Measurements from ENCODE around the gene GPC6. TPM values are rescaled to one million over a fixed set of nuclear protein-coding genes. Genes with fewer than 3 reads are reported as not detected.
A peak's percentile ranks its signal among the peaks of the same experiment; 100 is the strongest.

GPC6 gene
- total and polyA plus RNA-seq, 2 experiments from 2014 or later, result 14.4 to 43.3 TPM

DNA sequence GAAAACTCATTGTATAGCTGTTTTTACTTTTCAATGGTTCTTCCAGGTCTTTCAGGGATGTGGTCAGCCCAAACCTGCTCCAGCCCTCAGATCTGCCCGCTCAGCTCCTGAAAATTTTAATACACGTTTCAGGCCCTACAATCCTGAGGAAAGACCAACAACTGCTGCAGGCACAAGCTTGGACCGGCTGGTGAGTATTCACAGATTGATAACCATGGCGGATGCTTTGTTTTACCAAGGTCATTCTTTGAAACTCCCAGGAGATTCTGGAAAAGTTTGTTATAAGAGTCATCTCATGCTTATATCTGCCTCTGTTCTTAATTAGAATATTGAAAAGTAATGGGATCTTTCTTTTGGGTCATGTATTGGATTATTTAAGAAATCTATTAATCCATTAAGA lies 1079.3 kb downstream of the GPC6 start:
- H3K27ac ChIP-seq, result no peak overlapping the region
- no peak overlapping the region for H3K4me3 ChIP-seq
- no peaks in the 10 kb centered on the region for H3K9me3 ChIP-seq (ENCODE audit: low read depth)
- H3K27me3 ChIP-seq, result no peaks in the 10 kb centered on the region
- no peak for DNase-seq (ENCODE audit: low read depth in 1 of 2, low spot score in 1 of 2)
- H3K4me1 ChIP-seq (ENCODE audit: low read depth), result peaks cover 12% of the 10 kb centered on the region
- TF ChIP-seq, protein P1, sequence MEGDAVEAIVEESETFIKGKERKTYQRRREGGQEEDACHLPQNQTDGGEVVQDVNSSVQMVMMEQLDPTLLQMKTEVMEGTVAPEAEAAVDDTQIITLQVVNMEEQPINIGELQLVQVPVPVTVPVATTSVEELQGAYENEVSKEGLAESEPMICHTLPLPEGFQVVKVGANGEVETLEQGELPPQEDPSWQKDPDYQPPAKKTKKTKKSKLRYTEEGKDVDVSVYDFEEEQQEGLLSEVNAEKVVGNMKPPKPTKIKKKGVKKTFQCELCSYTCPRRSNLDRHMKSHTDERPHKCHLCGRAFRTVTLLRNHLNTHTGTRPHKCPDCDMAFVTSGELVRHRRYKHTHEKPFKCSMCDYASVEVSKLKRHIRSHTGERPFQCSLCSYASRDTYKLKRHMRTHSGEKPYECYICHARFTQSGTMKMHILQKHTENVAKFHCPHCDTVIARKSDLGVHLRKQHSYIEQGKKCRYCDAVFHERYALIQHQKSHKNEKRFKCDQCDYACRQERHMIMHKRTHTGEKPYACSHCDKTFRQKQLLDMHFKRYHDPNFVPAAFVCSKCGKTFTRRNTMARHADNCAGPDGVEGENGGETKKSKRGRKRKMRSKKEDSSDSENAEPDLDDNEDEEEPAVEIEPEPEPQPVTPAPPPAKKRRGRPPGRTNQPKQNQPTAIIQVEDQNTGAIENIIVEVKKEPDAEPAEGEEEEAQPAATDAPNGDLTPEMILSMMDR (IDR thresholded peaks at IDR 0.05; ENCODE audit: low read depth, low read length), result no peak
- no peaks in the 10 kb centered on the region for H3K36me3 ChIP-seq

DNA sequence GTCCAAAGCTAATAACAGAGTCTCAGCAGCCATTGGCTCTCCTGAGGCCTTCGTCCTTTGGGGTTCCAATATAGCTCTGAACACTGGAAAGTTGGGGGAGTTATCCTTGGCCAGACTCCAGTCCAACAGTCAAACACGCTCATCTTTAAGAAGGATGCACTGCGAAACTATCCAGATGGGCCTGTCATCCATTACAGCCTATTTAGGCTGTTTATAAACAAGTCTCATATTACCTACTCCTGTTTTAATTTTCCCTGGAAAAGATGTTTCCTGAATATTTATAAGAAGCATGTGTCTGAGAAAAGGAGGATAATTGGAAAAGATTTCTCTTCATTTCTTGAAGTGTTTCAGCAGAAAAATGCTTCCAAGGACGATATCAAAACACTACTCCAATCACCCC lies 1082.2 kb downstream of the GPC6 start:
- Histone ChIP-seq H3K36me3 (no peaks in the 10 kb centered on the region), H3K9me3 (ENCODE audit: low read depth) (no peaks in the 10 kb centered on the region), H3K4me3 (no peak overlapping the region), H3K27me3 (no peaks in the 10 kb centered on the region), H3K27ac (no peak overlapping the region), H3K4me1 (ENCODE audit: low read depth) (peaks cover 14% of the 10 kb centered on the region)
- TF ChIP-seq, protein P1 (IDR thresholded peaks at IDR 0.05; ENCODE audit: low read depth, low read length), result no peak
- no peak for DNase-seq (ENCODE audit: low read depth in 1 of 2, low spot score in 1 of 2)

DNA sequence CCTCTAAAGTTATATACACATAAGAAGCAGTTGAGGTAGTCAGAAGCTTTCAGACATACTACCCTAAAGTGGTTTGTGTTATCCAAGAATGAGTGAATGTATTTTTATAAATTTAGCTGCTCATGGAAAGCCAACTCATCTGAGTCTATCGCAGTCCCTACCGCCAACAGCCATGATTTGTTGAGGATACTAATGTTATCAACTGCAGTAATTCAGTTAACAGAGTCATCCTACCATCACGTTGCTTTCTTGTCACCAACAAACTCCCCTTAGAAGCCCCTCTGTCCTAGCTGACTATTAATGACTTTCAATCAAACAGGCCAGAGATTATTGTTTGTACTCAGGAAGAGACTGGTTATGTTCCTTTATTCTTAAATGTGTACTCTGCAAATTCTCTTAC lies 1083.0 kb downstream of the GPC6 start:
- Histone ChIP-seq H3K27ac (no peak overlapping the region), H3K9me3 (ENCODE audit: low read depth) (no peaks in the 10 kb centered on the region), H3K27me3 (no peaks in the 10 kb centered on the region), H3K4me1 (ENCODE audit: low read depth) (peaks cover 8% of the 10 kb centered on the region), H3K36me3 (no peaks in the 10 kb centered on the region), H3K4me3 (no peak overlapping the region)
- DNase-seq (ENCODE audit: low read depth in 1 of 2, low spot score in 1 of 2), result no peak
- TF ChIP-seq, protein P1 (IDR thresholded peaks at IDR 0.05; ENCODE audit: low read depth, low read length), result no peak

DNA sequence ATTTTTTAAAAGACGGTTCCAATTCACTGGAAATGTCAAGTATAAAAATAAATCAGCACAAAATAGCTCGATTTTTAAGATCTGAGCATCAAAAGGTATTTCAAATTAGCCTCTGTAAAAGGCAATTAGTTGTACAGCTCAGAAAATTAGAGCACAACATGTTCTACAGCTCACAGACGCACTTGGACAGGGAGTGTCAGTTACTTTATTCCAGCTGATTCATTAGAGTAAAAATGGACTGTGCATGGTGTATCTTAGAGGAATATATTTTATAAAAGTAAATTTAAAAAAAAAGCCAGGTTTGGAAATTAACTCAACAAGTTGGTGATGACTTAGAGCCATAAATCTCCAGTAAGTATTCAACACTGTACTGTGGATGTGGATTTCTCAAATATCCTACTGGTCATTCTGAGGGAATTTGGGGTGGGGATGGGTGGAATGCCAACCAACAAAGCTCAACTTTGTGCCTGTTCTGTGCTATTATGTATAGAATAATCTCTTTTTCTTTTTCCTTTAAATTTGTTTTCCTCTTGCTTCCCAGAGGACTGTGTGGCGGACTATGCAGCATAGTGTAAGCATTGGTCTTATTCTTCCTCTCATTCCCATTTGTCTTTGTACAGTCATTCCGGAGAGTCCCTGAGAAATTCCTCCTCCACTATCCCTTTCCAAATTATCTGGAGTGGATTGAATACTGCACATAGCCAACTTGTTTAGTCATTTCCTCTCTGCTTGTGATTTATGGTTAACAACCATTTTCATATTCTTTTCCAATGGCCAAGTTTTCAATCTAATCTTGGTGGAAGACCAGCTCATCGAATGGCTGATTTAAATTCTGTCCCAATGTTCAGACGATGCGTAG lies 1083.6 kb downstream of the GPC6 start:
- Histone ChIP-seq H3K9me3 (ENCODE audit: low read depth) (no peaks in the 10 kb centered on the region), H3K4me1 (ENCODE audit: low read depth) (peaks cover 8% of the 10 kb centered on the region), H3K27ac (no peak overlapping the region), H3K27me3 (no peaks in the 10 kb centered on the region), H3K4me3 (no peak overlapping the region), H3K36me3 (no peaks in the 10 kb centered on the region)
- TF ChIP-seq, protein P1 (IDR thresholded peaks at IDR 0.05; ENCODE audit: low read depth, low read length), result no peak
- DNase-seq (ENCODE audit: low read depth in 1 of 2, low spot score in 1 of 2), result peak in 1 of 2 donors; percentile 89

DNA sequence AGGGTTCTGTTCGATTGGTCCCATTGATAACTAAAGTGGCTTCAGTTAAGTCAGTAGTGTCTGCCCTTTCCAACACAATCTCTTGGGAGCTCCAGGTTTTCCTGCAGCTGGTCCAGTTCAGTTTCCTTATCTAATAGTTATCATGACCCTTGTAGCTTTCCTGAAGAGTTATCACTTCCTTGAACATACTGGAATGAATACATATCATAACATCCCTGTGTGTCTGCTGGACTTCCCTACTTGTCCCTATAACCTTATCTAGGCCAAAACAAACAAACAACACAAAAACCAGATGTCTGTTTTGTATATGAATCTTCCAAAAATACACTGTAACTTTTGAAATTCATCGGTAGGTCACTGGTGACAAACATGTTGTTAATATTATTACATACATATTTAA lies 1085.3 kb downstream of the GPC6 start:
- Histone ChIP-seq H3K27ac (no peak overlapping the region), H3K36me3 (no peaks in the 10 kb centered on the region), H3K4me3 (no peak overlapping the region), H3K27me3 (no peaks in the 10 kb centered on the region), H3K4me1 (ENCODE audit: low read depth) (peaks cover 8% of the 10 kb centered on the region), H3K9me3 (ENCODE audit: low read depth) (no peaks in the 10 kb centered on the region)
- no peak for DNase-seq (ENCODE audit: low read depth in 1 of 2, low spot score in 1 of 2)
- TF ChIP-seq, protein P1 (IDR thresholded peaks at IDR 0.05; ENCODE audit: low read depth, low read length), result no peak
